GM20431 (cell line): Measurements from ENCODE around the gene HPD.

ENCODE experiments used
- in situ Hi-C: fragments of 300-500 bp; cut with MseI, MboI; formaldehyde crosslinking; loops from one replicate; pipeline ENCODE4 v1.15.0; 2020; ENCODE audit warnings: low sequenced_read_pairs; ENCODE audit not compliant: unreplicated experiment

The HPD gene

GRCh38 chr12:121801595-121802484, 56.8 kb downstream of the HPD start:
- in situ Hi-C loops, result no loop called here

- in situ Hi-C loops, result no loop called here
Observed at GRCh38 chr12:121800694-121801594, 57.7 kb downstream of the HPD start.

- in situ Hi-C loops, result loop anchor here (10.0 kb wide), 1 partner anchor 105 kb away; no protein-coding TSS in a partner anchor
Observed at GRCh38 chr12:121799842-121800693, 58.6 kb downstream of the HPD start.

- in situ Hi-C loops, result loop anchor here (10.0 kb wide), 1 partner anchor 104 kb away; no protein-coding TSS in a partner anchor
Observed at GRCh38 chr12:121799156-121799841, 59.4 kb downstream of the HPD start.

GRCh38 chr12:121798787-121799155, 59.9 kb downstream of the HPD start:
- in situ Hi-C loops, result loop anchor here (10.0 kb wide), 1 partner anchor 104 kb away; no protein-coding TSS in a partner anchor

- in situ Hi-C loops, result loop anchor here (10.0 kb wide), 1 partner anchor 103 kb away; no protein-coding TSS in a partner anchor
Observed at GRCh38 chr12:121797937-121798786, 60.5 kb downstream of the HPD start.

- in situ Hi-C loops, result loop anchor here (10.0 kb wide), 1 partner anchor 102 kb away; no protein-coding TSS in a partner anchor
Observed at GRCh38 chr12:121796855-121797751, 61.6 kb downstream of the HPD start.

GRCh38 chr12:121795034-121795968, 63.4 kb downstream of the HPD start:
- in situ Hi-C loops, result loop anchor here (10.0 kb wide), 1 partner anchor 100 kb away; no protein-coding TSS in a partner anchor

GRCh38 chr12:121794534-121795033, 64.1 kb downstream of the HPD start:
- in situ Hi-C loops, result loop anchor here (10.0 kb wide), 1 partner anchor 100 kb away; no protein-coding TSS in a partner anchor

- in situ Hi-C loops, result loop anchor here (10.0 kb wide), 1 partner anchor 99 kb away; no protein-coding TSS in a partner anchor
Observed at GRCh38 chr12:121793838-121794533, 64.7 kb downstream of the HPD start.

- in situ Hi-C loops, result loop anchor here (10.0 kb wide), 1 partner anchor 99 kb away; no protein-coding TSS in a partner anchor
Observed at GRCh38 chr12:121793440-121793837, 65.2 kb downstream of the HPD start, which contains the start of gene RHOF. RHOF (minus strand) TSS chr12:121793688; CDS start chr12:121793633, 55 bp downstream.

GRCh38 chr12:121792607-121793439, 65.8 kb downstream of the HPD start:
- in situ Hi-C loops, result loop anchor here (10.0 kb wide), 1 partner anchor 98 kb away; no protein-coding TSS in a partner anchor

GRCh38 chr12:121791671-121792551, 66.7 kb downstream of the HPD start:
- in situ Hi-C loops, result loop anchor here (10.0 kb wide), 1 partner anchor 97 kb away; no protein-coding TSS in a partner anchor
